Loucy (cell line): Measurements from ENCODE around the gene EPHA6.

Source experiments
- H2AFZ ChIP-seq: fragments of 200-600 bp; sonication (generic); 2 replicates; pipeline ENCODE4 v1.6.0; 2016; ENCODE audit warnings: antibody characterized with exemption, mild to moderate bottlenecking, low read length, moderate library complexity
- H3F3A ChIP-seq: fragments of 200-600 bp; 2 replicates; pipeline ENCODE4 v1.6.0; 2016; ENCODE audit warnings: antibody characterized with exemption, low read depth, mild to moderate bottlenecking
- H3K27me3 ChIP-seq: fragments of 200-600 bp; sonication (generic); 2 replicates; pipeline ENCODE4 v1.6.1; 2014; ENCODE audit warnings: low read length, mild to moderate bottlenecking; ENCODE audit not compliant: insufficient read depth, poor library complexity, severe bottlenecking
- H3K36me3 ChIP-seq: fragments of 200-600 bp; sonication (generic); 2 replicates; pipeline ENCODE4 v1.6.1; 2016; ENCODE audit warnings: low read length; ENCODE audit not compliant: insufficient read depth
- H3K4me1 ChIP-seq: fragments of 200-600 bp; sonication (generic); 2 replicates; pipeline ENCODE4 v1.5.1; 2014; ENCODE audit warnings: low read length, mild to moderate bottlenecking; ENCODE audit not compliant: insufficient read depth, poor library complexity, severe bottlenecking
- H3K4me2 ChIP-seq: fragments of 200-600 bp; sonication (generic); 2 replicates; pipeline ENCODE4 v1.6.0; 2014; ENCODE audit warnings: antibody characterized with exemption, low read length, low read depth, mild to moderate bottlenecking; ENCODE audit not compliant: poor library complexity, severe bottlenecking
- H3K4me3 ChIP-seq: fragments of 200-600 bp; sonication (generic); 2 replicates; pipeline ENCODE4 v1.5.1; 2014; ENCODE audit warnings: low read length, mild to moderate bottlenecking, mixed read lengths; ENCODE audit not compliant: poor library complexity, severe bottlenecking
- H3K79me2 ChIP-seq: fragments of 200-600 bp; sonication (generic); 2 replicates; pipeline ENCODE4 v1.6.1; 2014; ENCODE audit warnings: low read length; ENCODE audit not compliant: insufficient read depth
- H3K9ac ChIP-seq: fragments of 200-600 bp; sonication (generic); 2 replicates; pipeline ENCODE4 v1.6.0; 2014; ENCODE audit warnings: mild to moderate bottlenecking, low read depth, low read length, moderate library complexity; ENCODE audit not compliant: poor library complexity, severe bottlenecking
- H3K9me2 ChIP-seq: fragments of 200-600 bp; sonication (generic); replicated peaks from 2 replicates; pipeline ENCODE4 v1.6.1; 2016; ENCODE audit warnings: low read depth, low read length, mixed read lengths
- H3K9me3 ChIP-seq: fragments of 200-600 bp; sonication (generic); 2 replicates; pipeline ENCODE4 v1.6.1; 2014; ENCODE audit warnings: mild to moderate bottlenecking, antibody characterized with exemption, low read length, low read depth; ENCODE audit not compliant: insufficient read depth
- H4K20me1 ChIP-seq: fragments of 200-600 bp; sonication (generic); 2 replicates; pipeline ENCODE4 v1.6.0; 2014; ENCODE audit warnings: antibody characterized with exemption, low read length, mild to moderate bottlenecking; ENCODE audit not compliant: insufficient read depth, poor library complexity, severe bottlenecking
- EZH2phosphoT487 ChIP-seq: fragments of 200-600 bp; IDR thresholded peaks from 2 replicates; pipeline ENCODE4 v1.6.1; 2018; ENCODE audit warnings: antibody characterized with exemption, mild to moderate bottlenecking, moderate library complexity, borderline replicate concordance
- TF ChIP-seq, protein P1 (sequence below): fragments of 200-600 bp; sonication (generic); conservative IDR thresholded peaks from 2 replicates; pipeline ENCODE4 v1.5.1; 2014; ENCODE audit warnings: mild to moderate bottlenecking, antibody characterized with exemption, low read length

Gene EPHA6

GRCh38 chr3:97181704-97182103, 367.3 kb downstream of the EPHA6 start:
- no peaks in the 10 kb centered on the region for H3F3A ChIP-seq
- no peaks in the 10 kb centered on the region for H3K9me2 ChIP-seq
- H3K4me2 ChIP-seq: no peak overlapping the region
- H3K9ac ChIP-seq: no peak overlapping the region
- H3K4me3 ChIP-seq: no peak overlapping the region
- no peaks in the 10 kb centered on the region for H3K4me1 ChIP-seq
- no peaks in the 10 kb centered on the region for H3K36me3 ChIP-seq
- TF ChIP-seq EZH2phosphoT487: no peak
- TF ChIP-seq, protein P1, sequence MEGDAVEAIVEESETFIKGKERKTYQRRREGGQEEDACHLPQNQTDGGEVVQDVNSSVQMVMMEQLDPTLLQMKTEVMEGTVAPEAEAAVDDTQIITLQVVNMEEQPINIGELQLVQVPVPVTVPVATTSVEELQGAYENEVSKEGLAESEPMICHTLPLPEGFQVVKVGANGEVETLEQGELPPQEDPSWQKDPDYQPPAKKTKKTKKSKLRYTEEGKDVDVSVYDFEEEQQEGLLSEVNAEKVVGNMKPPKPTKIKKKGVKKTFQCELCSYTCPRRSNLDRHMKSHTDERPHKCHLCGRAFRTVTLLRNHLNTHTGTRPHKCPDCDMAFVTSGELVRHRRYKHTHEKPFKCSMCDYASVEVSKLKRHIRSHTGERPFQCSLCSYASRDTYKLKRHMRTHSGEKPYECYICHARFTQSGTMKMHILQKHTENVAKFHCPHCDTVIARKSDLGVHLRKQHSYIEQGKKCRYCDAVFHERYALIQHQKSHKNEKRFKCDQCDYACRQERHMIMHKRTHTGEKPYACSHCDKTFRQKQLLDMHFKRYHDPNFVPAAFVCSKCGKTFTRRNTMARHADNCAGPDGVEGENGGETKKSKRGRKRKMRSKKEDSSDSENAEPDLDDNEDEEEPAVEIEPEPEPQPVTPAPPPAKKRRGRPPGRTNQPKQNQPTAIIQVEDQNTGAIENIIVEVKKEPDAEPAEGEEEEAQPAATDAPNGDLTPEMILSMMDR: no peak
- no peak overlapping the region for H2AFZ ChIP-seq
- no peaks in the 10 kb centered on the region for H3K79me2 ChIP-seq
- no peaks in the 10 kb centered on the region for H4K20me1 ChIP-seq
- no peaks in the 10 kb centered on the region for H3K9me3 ChIP-seq
- H3K27me3 ChIP-seq: no peaks in the 10 kb centered on the region

DNA sequence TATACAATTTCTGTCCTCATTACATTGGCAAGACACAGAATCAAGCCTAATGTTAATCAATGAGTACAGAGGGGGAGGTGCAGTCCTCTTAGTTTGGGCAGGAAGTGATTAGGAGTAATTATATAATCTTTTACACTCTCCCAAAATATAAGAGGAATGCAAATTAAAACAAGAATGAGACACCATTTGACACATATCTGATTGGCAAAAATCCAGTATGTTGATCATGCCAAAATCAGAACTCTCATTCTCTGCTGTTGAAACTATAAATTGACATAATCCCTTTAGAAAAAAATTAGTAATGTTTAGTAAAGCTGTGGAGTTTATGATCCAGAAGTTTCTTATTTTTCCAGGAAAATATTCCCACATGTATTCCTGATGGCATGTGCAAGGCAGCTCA, 373.4 kb downstream of the EPHA6 start:
- TF ChIP-seq, protein P1: no peak
- no peak for TF ChIP-seq EZH2phosphoT487
- Histone ChIP-seq H3K4me3 (no peak overlapping the region), H3K9me2 (no peaks in the 10 kb centered on the region), H3K27me3 (no peaks in the 10 kb centered on the region), H3F3A (no peaks in the 10 kb centered on the region), H3K4me2 (no peak overlapping the region), H3K36me3 (no peaks in the 10 kb centered on the region), H4K20me1 (no peaks in the 10 kb centered on the region), H3K9me3 (no peaks in the 10 kb centered on the region), H3K4me1 (no peaks in the 10 kb centered on the region), H2AFZ (no peak overlapping the region), H3K79me2 (no peaks in the 10 kb centered on the region), H3K9ac (no peak overlapping the region)

DNA sequence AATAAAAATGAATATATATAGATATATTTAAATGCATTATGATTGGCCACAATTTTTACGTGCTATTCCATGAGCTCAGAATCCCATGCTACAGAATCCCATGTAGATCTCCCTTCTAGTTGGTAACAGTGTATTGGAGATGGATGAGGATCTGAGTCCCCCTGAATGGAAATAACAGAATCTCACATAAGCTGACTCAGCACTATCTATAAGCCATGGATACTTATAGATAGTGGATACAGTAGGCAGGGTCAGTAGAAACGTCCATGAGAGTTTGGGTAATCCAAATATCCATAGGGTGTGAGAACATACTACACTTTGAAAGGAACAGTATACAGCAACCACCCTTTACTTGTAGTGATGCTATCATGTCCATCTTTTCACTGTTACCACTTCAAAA, 375.4 kb downstream of the EPHA6 start:
- no peaks in the 10 kb centered on the region for H3K9me2 ChIP-seq
- no peaks in the 10 kb centered on the region for H3K79me2 ChIP-seq
- no peaks in the 10 kb centered on the region for H3K27me3 ChIP-seq
- H4K20me1 ChIP-seq: no peaks in the 10 kb centered on the region
- no peaks in the 10 kb centered on the region for H3K4me1 ChIP-seq
- no peak overlapping the region for H3K9ac ChIP-seq
- no peak overlapping the region for H3K4me3 ChIP-seq
- no peak overlapping the region for H3K4me2 ChIP-seq
- no peaks in the 10 kb centered on the region for H3F3A ChIP-seq
- TF ChIP-seq, protein P1: no peak
- no peak for TF ChIP-seq EZH2phosphoT487
- H3K36me3 ChIP-seq: no peaks in the 10 kb centered on the region
- H2AFZ ChIP-seq: no peak overlapping the region
- no peaks in the 10 kb centered on the region for H3K9me3 ChIP-seq
